HG03064 (cell line): Measurements from ENCODE around the gene C15orf61.

Experiments used
- ATAC-seq: cut with Tn5 transposase; IDR thresholded peaks from one replicate; pipeline ENCODE4 v1.9.1; 2021; ENCODE audit warnings: low read depth; ENCODE audit not compliant: unreplicated experiment

Gene C15orf61

GRCh38 chr15:67521029-67521782, at the start of gene C15orf61:
C15orf61 (plus strand) TSS chr15:67521131; CDS start chr15:67521249, 118 bp downstream.
- ATAC-seq, result peak; percentile 71

DNA sequence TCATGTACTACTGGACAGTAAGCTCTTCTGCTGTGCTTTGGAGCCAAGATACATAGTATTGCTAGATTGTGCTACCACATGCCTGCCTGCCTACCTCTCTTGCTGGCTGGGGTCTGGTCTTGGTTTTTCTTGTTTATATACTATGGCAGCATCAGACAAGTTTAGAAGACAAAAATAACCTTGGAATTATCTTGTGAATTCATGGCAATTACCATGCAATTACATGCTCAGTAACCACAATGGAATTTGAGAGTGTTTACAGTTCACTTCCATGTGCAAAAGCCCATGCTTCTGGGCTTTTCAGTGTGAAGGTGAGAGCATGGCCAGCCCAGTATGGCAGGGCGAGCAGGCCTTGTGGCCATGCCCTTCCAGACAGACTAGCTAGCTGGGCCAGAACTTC, 48.0 kb upstream of the C15orf61 start:
- no peak for ATAC-seq

DNA sequence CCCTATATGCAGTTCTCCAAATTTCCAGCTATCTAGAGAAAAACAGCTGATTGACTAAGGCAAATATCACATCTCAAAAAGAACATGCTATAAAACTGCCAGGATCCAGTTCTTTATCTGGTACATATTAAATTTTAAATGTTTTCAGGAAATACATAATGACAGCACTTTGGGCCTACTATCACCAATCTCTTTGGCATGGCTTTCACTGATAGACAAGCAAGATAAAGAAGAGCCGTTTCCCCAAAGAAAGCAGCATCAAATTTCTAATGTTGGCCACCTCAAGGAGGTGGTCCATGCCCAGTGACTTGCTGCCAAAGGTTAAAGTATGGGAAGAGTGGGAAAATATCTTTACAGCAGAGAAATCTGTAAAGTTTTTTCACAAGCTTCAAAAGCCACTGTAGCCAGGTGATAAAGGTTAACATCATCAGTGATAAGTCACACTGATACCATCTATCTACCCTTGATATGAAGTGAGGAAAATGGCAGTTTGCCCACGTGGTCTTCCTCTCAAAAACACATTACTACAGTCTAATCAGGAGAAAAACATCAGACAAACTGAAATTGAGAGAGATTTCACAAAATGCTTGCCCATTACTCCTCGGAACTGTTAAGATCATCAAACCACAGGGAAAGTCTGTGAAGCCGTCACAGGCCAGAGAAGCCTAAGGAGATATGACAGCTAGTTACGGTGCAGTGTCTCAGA, 46.4 kb upstream of the C15orf61 start:
- ATAC-seq, result no peak

DNA sequence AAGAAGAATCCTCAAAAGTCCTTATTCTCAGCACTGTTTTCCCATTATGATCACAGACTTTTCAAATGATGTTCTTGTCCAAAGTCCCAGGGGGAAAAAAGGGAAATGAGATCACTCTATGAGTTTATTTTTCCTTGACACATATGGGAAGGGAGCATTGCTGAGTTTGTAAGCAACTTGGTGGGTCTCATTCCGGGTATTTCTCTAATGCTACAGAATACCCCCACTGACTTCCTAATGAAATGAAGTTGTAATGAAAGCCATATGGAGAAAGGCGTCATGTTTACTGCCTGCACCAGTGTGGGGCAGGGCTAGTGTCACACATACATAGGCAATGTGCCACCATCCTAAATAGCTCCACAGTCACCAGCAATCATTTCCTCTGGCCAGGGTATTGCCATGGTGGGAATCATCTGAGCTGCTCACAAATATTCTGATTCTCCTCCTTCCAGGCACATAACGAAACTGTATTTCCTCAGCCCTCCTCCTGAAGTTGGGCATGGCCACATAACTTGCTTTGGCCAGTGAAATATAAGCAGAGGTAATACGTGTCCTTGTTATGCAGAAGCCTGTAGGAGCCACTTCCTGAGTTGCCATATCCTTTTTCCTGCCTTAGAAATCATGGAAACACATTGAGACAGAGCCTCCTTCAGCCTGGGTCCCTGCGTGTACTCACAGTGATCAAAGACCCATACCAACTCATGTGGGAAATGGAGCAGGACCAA, 41.0 kb upstream of the C15orf61 start:
- ATAC-seq, result no peak

DNA sequence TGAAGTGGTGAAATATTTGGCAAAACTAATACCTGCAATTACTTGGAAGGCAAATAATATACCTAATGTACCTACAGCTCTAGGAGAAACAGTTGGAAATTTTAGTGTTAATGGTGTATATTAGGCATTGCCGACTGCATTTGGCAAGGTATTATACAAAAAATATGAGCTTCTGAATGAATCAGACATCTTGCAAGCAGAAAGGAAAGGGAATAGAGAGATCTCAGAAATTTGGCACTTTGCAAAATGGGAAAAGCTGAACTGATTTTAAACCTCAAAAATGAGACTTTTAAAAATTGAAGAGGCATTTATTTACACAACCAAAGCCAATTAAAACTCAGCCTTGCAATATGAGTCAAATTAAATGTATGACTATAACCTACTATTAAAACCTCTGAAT, 40.2 kb upstream of the C15orf61 start:
- ATAC-seq, result no peak

- ATAC-seq, result no peak
Observed at GRCh38 chr15:67481680-67482079, 39.3 kb upstream of the C15orf61 start.

DNA sequence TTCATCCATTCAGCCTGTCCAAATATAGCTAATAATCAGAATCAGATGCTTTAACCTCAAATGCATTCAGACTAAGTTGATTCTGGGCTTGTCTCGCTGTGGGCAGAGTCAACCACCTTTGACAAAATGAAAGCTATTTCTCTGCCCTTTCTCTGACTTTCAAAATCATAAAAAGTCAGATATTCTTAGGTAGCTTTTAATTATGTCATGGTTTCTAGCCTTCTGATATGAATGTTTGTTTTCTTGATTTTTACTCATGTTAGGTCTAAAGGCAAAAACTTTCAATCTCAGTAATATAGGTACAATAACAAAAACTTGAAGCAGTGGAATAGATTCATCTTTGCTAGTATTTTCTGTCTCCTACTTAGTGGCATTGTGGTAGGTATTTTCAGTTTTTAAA, 25.3 kb upstream of the C15orf61 start:
- ATAC-seq, result no peak

DNA sequence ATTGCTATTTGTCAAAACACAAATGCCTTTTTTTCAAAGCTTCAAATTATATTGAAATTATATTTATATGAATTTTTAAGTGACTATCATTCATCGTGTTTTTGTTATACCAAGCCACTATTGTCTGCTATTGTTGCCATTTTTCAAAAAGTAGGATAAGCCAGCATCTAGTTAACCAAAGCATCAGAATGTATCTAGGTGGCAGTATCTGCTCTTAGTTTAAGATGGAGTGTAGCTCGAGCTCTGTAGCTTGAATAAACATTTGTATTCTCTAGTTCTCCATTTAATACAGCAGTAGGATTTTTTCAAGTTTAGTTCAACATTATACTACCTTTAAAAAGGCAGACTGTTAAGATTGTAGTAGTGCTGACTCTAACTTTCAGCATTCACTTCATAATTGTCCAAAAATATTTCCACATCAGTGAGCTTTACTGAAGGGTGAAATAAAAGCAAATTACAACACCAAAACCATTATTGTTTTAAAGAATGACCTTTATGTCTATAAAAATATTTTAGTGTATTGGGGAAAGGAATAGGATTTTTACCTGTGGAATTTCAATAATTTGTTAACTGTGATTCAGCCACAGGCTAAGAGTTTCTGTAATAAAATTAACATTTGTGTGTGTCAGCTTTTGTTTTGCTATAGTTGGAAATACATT, 19.6 kb upstream of the C15orf61 start:
- no peak for ATAC-seq

- no peak for ATAC-seq
Observed at GRCh38 chr15:67501836-67502461, 19.0 kb upstream of the C15orf61 start.

DNA sequence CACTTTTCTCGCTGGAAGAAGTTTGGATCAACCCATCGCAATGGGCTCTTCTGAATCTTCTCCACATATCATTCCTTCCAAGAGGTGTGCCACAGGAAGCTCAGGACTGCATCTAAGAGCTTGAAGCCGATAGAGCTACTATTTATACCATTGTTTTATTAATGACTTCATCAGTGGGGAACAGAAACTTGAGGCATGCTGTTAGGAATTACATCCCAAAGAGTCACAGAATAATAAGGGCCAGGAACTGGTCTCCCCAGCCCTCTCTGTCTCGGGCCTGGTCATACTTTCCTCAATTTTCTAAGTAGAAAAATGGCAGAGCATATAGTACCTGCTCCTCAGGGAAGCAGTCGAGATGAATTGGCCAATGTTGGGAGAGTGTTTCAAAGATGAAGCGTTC, 16.9 kb upstream of the C15orf61 start:
- no peak for ATAC-seq

- no peak for ATAC-seq
Observed at GRCh38 chr15:67504796-67505195, 16.1 kb upstream of the C15orf61 start.

DNA sequence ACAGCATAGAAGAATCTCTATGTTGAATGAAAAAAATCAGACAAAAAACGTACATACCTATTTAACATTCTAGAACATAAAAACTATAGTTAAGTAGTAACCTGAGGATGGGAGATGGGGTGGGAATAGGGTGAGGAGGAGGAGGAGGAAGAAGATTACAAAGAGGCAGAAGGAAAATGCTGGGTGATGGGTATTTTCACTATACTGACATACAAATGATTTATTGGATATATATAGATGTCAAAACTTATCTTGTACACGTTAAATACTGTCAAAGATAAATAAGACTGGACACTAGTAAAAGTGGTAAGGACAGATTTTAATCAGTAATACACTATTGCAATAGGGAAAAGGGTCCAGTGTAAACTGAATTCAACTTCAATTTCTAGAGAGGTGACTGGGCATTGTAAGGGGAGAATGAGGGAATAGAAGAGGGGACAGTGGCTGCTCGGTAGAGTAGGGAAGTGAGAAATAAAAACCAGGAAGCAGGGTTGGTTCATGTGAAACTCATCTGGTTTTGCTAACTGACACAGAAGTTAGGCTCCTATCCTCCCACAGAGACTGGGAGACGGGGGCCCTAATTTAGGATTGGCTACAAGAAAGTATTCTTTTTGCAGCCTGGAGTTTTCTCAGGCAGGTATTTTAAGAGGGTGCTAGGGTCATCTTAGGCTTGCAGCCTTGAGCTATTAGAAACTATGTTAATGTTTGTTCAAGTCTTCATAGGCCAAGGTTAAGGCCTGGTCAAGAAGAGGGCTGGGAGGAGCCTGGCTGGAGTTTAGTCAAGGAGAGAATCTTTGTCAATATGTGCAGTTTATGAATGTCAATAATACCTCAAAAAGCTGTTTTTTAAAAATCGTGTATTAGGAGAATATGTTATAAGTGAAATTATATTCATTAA, 15.0 kb upstream of the C15orf61 start:
- ATAC-seq, result no peak

GRCh38 chr15:67506775-67507747, 13.9 kb upstream of the C15orf61 start:
- ATAC-seq, result no peak

- no peak for ATAC-seq
Observed at GRCh38 chr15:67508407-67508806, 12.5 kb upstream of the C15orf61 start.

GRCh38 chr15:67509918-67510317, 11.0 kb upstream of the C15orf61 start:
- no peak for ATAC-seq

DNA sequence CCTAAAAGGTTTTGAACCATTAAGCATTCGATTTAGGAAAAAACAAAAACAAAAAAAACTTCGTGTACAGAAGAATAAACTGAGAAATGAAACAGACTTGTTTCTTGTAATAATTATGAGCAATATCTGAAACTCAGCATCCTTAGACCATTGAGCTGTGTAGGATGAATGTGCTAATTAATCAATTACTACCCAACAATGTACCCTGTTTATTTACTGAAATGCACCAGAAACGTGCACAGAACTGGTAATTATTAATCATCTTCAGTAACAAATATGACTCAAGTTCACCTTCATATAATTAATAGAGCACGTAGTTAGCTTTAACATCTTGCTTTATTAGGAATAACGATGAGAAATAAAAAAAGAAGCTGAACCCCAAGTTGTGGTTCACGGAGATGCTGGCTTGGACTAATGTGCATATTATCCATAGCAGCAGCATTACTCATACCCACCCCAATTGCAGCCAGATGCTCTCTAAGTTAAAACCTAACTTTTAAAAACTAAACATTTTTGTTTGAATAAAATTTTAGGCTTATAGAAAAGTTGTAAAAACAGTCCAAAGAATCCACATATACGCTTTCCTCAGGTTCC, 10.2 kb upstream of the C15orf61 start:
- no peak for ATAC-seq

- ATAC-seq, result no peak
Observed at GRCh38 chr15:67511606-67512005, 9.3 kb upstream of the C15orf61 start.

DNA sequence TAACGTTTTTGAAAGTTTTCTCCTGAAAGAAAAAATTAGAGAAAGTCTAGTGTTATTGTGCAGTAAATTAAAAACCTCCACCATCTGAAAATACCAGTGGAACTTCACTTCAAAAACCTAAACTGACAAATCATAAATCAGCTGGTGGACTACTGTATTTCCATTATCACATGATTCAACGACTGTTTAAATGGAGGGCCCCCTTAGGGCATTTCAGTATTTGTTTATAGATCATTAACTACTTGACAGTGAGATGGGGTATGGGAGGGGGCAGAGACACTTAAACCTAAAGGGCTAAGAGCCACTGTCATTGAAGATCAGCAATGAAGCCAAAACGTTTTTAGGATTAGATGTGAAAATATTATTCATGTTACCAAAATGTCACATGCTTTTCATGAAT, 8.8 kb upstream of the C15orf61 start:
- no peak for ATAC-seq
